NCI-H187 treated with DMSO at 0.1 percent for 48 hours (cell line): ENCODE results near the gene NCK1.
A peak's percentile ranks its signal among the peaks of the same experiment; 100 is the strongest.
"Not testable (repeated sequence)": the region's sequence is repeated elsewhere in the genome, so short reads cannot be mapped to it uniquely, and the experiment has no call there.

Experiments used
- DNase-seq: peaks from one replicate; lab custom pipeline; 2025; lab: John Stamatoyannopoulos, UW

Gene NCK1

DNA sequence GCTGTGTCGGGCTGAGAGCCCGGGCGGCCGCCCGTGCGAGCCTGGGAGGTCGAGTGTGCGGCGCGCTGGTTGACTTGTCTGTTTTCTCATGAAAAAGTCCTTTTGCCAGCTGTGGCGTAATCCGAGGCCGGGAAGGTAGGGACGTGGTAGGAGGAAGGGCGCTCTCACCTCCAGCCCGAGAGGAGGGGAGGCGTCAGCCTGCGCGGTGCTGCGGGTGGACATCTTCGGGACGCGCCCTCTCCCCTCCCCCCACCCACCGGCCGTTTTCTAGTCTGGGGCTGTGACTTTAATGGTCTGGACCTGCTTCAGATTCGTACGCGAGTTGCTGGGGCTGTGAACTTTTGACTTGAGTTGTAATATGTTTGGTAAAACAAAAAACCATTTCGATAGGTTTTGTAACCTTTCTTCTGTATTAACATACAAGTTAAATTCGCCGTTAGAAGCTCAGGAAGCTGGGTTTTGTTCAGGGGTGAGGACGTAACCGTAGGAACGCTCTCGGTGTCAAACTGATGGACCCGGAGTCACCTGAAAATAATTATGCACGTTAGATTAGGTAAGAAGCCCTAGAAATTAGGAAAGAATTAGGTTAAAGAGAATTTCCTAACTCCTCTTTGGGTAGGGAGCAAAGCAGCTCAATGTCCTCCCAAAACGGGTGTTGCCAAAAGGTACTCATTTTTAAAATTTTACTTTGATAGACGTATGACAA, 762 bp downstream of the NCK1 start:
- DNase-seq = peak; percentile 11

DNA sequence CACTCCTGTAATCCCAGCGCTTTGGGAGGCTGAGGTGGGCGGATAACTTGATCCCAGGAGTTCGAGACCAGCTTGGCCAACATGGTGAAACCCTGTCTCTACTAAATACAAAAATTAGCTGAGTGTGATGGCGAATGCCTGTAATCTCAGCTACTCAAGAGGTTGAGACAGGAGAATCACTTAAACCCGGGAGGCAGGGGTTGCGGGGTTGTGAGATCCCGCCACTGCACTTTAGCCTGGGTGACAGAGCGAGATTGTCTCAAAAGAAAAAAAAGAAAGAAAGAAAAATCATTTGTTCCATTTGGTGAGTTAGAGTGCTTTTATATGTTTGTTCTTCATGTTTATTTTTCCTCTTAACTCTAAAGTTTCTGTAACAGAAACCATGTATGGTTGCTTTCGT, 7.3 kb downstream of the NCK1 start:
- no peak for DNase-seq

DNA sequence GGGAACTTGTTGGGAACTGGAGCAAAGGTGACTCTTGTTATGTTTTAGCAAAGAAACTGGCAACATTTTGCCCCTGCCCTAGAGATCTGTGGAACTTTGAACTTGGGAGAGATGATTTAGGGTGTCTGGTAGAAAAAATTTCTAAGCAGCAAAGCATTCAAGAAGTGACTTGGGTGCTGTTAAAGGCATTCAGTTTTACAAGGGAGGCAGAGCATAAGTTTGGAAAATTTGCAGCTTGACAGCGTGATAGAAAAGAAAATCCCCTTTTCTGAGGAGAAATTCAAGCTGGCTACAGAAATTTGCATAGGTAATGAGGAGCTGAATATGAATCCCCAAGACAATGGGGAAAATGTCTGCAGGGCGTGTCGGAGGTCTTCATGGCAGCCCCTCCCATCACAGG, 10.2 kb downstream of the NCK1 start:
- not testable (repeated sequence) for DNase-seq

DNA sequence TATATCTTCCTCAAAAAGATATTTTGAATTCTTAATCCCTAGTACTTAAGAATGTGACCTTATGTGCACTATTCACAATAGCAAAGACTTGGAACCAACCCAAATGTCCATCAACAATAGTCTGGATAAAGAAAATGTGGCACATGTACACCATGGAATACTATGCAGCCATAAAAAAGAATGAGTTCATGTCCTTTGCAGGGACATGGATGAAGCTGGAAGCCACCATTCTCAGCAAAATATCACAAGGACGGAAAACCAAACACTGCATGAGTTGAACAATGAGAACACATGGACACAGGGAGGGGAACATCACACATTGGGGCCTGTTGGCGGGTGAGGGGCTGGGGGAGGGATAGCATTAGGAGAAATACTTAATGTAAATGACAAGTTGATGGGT, 17.5 kb downstream of the NCK1 start:
- DNase-seq = not testable (repeated sequence)

DNA sequence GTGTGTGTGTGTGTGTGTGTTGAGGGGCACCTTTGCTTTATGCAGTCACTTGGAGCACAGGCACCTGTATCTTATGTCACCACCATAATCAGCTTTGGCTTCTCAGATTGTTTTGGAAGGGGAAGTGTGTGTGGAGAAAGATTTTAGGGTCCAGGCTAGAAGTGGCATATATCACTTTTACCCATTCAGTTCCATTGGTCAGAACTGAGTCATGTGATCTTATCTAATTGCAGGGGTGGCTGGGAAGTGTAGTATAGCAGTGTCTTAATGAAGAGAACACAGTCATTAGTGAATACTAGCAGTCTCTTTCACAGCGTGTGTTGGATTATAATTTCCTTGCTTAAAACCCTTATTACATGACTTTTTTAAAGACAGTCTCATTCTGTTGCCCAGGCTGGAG, 20.6 kb downstream of the NCK1 start:
- DNase-seq = no peak

DNA sequence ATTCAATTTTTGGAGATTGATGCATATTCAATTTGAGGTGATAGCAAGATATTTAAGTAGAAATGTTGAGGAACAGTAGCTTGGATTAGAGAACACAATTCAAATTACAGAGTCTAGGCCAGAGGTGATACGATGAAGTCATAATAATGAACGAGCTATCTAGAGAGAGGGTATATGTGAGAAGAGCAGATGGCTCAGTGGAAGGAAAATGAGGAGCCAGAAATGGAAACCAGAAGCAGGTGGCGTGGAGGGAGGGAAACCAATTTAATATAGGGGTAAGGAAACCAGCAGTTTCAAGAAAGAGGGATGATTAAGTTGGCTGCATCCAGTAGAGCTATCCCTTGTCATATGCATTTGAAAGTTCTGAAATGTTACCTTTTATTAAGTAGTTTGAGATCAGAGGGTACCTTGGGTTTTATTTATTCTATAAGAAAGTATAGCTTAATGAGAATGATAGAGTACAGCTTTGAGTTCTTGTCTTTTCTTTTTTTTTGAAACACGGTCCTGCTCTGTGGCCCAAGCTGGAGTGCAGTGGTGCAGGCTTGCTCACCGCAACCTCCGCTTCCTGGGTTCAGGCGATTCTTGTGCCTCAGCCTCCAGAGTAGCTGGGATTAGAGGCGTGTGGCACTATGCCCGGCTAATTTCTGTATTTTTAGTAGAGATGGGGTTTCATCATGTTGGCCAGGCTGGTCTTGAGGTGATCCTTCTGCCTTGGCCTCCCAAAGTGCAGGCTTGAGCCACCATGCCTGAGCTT, 22.1 kb downstream of the NCK1 start:
- peak; percentile 60 for DNase-seq

DNA sequence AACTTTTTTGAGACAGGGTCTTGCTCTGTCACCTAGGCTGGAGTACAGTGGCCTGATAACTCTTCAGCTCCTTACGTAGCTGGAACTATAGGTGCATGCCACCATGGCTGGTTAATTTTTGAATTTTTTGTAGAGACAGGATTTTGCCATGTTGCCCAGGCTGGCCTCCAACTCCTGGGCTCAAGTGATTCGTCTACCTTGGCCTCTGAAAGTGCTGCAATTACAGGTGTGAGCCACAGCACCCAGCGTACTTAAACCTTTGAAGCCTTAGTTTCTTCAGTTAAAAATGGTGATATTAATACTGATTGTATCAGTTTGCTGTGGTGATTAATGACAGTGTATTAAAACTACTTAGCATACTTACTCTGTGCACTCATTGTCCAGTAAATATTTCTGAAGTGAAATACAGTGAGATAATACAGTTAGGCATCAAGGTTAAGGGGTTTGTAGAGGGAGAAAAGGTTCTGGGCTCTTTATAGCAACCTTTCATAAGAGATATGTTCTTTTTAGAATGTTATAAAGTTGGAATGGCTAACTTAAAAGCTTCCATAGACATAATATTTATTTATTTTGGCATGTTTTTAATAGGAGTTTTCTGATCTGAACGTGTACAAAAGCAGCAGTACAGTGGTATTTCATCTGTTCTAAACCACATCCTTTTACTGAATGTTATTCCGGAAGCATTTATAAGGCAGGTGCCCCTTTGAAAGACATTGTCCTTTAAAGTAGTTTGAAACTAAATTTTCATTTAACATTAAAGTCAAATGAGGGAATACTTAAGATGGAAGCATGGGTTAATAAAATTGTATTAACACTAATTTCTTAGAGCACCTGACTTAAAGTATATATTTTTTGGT, 23.6 kb downstream of the NCK1 start:
- DNase-seq = no peak

DNA sequence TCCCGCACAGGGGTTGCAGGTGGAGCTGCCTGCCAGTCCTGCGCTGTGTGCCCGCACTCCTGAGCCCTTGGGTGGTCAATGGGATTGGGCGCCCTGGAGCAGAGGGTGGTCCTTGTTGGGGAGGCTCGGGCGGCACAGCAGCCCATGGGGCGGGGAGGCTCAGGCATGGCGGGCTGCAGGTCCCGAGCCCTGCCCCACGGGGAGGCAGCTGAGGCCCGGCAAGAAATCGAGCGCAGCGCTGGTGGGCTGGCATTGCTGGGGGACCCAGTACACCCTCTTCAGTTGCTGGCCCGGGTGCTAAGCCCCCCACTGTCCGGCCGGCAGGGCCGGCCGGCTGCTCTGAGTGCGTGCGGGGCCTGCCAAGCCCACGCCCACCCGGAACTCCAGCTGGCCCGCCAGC, 27.9 kb downstream of the NCK1 start:
- DNase-seq = no peak

DNA sequence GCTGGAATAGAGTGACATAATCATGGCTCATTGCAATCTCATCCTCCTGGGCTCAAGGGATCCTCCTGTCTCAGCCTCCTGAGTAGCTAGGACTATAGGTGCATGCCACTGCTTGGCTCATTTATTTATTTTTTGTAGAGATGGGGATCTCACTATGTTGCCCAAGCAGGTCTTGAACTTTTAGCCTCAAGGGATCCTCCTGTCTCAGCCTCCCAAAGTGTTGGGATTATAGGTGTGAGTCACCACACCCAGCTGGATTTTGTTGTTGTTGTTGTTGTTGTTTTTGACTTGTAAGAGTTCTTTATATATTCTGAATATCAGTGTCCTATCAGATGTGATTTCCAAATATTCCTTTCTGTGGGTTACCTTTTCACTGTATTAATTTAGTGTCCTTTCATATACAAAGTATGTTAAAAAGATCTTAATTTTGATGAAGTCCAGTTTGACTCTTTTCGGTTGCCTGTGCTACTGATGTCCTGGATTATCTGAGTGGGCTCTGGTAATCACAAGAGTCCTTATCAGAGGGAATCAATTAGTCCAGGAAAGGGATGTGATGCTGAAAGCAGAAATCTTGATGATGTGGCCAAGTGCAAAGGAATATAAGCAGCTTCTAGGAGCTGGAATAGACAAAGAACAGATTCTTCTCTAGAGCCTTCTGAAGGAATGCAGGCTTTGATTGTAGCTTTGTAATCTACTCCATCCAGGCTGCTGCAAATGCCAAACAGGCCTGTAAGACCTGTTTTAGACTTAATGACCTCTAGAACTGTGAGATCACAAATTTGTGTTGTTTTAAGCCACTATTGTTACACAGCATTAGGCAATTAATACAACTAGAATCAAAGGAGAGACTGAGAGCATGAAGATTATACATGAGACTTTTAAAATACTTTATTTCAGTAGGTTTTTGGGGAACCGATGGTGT, 30.2 kb downstream of the NCK1 start:
- DNase-seq = no peak

DNA sequence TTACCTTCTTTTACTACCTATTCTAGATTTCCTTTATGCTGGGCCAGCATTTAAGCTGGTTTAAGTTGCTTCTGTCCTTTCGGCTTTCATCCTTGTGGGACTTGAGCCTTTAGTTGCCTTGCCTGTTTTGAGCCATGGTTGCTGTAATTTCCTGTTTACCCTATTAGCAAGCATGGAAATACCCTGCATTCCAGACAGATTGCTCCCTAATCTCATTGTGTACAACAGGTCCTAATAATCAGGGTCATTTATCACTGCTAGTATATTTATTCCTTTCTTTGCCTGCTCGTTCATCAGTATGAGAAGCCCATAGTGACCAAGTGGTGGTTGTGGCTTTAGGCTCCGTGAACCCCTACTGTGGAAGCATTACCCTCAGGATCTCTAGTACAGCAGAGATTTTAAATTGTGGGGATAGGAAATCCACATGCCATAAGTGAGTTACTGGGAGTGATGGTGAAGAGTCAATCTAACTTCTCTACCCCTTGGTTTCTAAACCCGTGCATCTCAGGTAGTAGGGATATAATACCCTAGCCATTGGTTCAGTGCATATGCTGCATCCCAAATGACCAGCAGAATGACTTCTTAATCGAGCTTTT, 31.9 kb downstream of the NCK1 start:
- DNase-seq = no peak

DNA sequence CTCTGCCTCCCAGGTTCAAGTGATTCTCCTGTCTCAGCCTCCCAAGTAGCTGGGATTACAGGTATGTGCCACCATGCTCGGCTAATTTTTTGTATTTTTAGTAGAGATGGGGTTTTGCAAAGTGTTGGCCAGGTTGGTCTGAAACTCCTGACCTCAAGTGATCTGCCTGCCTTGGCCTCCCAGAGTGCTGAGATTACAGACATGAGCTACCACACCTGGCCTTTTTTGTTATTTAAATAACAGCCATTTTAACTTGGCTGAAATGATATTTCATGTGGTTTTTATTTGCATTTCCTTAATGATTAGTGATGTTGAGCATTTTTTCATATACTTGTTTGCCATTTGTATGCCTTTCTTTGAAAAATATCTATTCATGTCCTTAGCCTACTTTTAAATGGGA, 35.2 kb downstream of the NCK1 start:
- not testable (repeated sequence) for DNase-seq

DNA sequence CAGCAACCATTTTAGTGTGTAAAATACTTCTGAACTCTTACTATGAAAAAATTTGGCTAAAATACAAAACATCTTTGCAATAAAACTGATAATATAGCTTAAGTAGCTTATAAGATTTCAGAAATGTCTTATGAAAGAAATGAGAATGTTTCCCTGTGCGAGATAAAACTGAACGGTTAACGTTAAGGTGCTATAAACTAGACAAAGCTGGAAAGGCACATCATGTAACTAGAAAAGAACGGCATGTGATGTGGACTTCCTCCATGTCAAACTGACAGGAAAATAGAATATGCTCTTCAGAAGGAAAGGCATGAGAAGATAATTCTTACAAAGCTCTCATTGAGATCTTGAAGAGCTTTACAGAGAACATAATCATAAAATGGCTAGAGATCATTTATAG, 36.5 kb downstream of the NCK1 start:
- no peak for DNase-seq

DNA sequence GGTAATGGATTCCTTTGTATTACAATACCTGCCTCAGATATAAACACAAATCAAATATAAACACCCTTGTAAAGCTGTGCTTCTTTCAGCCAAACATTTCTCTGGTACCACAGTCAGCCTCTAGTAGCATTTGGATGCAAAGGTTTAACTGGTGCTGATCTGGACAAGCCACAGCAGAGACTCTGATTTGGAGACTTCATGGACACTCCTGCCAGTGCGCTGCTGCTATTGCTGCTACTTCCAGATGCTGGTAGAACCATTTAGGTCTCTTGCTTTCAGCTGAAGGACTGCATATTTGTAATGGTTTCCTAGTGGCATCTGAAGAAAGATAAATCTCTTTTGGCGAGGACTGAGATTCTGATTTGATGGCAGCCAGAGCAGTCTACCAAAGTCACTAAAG, 36.9 kb downstream of the NCK1 start:
- peak; percentile 35 for DNase-seq

DNA sequence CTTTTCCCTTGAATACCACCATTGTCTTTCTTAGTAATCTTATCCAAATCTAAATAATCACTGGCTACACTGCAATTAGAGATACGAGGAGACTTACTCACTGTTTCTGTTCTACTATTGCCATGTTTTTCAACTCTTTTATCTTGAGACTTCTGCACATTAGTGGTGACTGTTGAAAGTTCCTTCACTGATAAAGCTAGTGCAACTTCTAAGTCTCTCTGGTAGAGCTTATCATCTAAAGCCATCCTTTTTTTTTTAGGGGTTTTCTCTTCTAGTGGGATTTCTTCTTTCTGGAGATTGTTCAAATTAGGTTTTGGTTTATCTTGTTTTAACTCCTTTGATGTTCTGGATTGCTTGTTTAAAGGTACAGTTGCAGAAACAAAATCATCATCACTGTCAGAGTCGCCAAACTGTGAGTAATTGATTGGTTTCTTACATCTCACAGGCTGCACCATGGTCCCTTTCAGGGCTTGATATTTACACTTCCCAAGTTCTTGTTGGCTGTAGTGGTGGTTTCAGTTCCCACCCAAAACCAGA, 37.7 kb downstream of the NCK1 start:
- DNase-seq = no peak

DNA sequence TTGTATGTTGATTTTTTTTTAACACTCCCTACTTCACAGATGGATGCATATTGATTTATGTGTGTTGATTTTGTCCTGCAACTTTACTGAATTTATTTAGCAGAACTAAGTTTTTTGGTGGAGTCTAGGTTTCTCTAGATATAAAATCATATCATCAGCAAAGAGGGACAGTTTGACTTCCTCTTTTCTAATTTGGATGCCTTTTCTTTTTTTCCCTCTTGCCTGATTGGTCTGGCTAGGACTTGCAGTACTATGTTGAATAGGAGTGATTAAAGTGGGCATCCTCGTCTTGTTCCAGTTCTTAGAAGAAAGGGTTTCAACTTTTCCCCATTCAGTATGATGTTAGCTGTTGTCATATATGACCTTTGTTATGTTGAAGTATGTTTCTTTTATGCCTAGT, 38.7 kb downstream of the NCK1 start:
- DNase-seq = not testable (repeated sequence)

DNA sequence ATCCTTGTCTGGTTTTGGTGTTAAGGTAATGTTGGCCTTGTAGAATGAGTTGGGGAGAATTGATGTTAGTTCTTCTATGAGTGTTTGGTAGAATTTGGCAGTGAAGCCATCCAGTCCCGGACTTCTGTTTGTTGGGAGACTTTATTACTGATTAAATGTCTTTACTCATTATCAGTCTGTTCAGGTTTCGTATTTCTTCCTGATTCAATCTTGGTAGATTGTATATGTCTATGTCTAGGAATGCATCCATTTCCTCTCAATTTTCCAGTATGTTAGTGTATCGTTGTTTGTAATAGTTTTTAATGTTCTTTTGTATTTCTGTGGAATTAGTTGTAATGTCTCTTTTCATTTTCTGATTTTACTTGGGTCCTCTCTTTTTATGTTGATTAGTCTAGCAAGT, 39.4 kb downstream of the NCK1 start:
- DNase-seq = no peak

DNA sequence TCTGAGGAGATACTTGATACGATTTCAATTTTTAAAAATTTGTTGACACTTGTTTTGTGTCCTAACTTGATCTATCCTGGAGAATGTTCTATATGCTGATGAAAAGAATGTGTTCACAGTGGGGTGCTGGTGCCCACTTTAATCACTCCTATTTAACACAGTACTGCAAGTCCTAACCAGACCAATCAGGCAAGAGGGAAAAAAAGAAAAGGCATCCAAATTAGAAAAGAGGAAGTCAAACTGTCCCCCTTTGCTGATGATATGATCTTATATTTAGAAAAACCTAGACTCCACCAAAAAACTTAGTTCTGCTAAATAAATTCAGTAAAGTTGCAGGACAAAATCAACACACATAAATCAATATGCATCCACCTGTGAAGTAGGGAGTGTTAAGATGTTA, 40.5 kb downstream of the NCK1 start:
- DNase-seq = not testable (repeated sequence)

DNA sequence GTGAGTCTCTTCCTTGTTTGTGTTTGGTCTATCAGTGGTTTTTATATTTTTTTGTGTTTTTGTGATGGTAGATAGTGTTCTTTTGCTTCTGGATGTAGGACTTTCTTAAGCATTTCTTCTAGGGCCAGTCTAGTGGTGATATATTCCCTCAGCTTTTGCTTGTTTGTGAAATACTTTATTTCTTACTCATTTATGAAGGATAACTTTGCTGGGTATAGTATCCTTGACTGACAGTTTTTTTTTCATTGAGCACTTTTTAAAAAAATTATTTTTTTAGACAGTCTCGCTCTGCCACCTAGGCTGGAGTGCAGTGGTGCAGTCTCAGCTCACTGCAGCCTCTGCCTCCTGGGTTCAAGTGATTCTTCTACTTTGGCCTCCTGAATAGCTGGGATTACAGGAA, 41.9 kb downstream of the NCK1 start:
- DNase-seq = no peak

DNA sequence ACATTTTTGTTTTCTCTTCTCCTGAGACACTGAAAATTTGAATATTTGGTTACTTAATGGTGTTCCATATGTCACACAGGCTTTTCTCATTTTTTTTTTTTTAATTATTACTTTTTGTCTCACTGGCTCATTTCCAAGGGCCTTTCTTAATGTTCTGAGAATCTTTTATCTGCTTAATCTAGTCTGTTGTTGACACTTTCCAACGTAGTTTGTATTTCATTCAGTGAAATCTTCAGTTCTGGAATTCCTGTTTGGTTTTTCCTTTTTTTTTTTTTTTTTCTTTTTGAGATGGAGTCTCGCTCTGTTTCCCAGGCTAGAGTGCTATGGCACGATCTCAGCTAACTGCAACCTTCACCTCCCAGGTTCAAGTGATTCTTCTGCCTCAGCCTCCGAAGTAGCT, 42.7 kb downstream of the NCK1 start:
- no peak for DNase-seq

DNA sequence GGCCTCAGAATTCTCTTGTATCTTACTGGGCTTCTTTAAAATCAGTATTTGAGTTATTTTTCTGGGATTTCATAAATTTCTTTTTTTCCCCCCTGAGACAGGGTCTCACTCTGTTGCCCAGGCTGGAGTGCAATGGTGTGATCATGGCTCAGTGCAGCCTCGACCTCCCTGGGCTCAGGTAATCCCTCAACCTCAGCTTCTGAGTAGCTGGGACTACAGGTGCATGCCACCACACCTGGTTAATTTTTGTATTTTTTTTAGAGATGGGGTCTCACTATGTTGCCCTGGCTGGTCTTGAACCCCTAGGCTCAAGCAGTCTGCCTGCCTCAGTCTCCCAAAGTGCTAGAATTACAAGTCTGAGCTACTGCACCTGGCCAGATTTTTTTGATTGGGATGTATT, 43.5 kb downstream of the NCK1 start:
- DNase-seq = no peak

DNA sequence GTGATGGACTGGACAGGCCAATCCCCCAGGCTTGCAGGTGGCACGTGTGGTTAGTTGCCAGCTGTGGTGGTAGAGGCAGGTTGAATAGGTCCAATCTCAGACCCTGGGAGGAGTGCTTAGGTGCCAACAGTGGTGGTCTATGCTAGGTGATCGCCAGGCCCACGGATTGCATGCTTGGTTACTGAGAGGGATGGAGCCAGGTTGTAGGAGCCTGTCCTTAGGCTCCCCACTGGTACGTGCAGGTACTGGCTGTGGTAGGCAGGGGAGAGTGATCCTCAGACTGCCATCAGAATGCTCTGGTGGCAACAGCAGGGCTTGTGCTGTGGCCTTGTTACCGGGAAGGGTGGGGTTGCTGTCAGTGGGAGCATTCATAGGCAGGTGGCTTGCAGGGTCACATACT, 44.7 kb downstream of the NCK1 start:
- no peak for DNase-seq
